Tibial artery (tissue), 4 donors: ENCODE measurements around the gene ACVR2A.

Experiments used
- DNase-seq, 2 donors: peaks; one replicate each; pipeline ENCODE4 v3.0.0-alpha.2; 2019
- H3K27ac ChIP-seq, 2 donors: fragments of 200-600 bp; sonication (generic) in 1 of 2; 1 replicate in 1 of 2; 2 replicates in 1 of 2; pipeline ENCODE4 v1.5.1; 2018 to 2019; ENCODE audit warnings: mild to moderate bottlenecking in 1 of 2
- H3K27me3 ChIP-seq, 2 donors: fragments of 200-600 bp; sonication (generic) in 1 of 2; one replicate each; pipeline versions ENCODE4 v1.5.1 to v1.6.0; 2016 to 2019
- H3K36me3 ChIP-seq, 3 donors: fragments of 200-600 bp; sonication (generic) in 2 of 3; one replicate each; pipeline ENCODE4 v1.5.1; 2016 to 2019; ENCODE audit warnings: mild to moderate bottlenecking in 2 of 3
- H3K4me1 ChIP-seq, 4 donors: fragments of 200-600 bp; sonication (generic) in 2 of 4; 1 replicate in 3 of 4; 2 replicates in 1 of 4; pipeline ENCODE4 v1.5.1; 2016 to 2019
- H3K4me3 ChIP-seq, 2 donors: fragments of 200-600 bp; sonication (generic) in 1 of 2; 1 replicate in 1 of 2; 2 replicates in 1 of 2; pipeline ENCODE4 v1.5.1; 2018 to 2019; ENCODE audit warnings: mild to moderate bottlenecking in 2 of 2
- H3K9me3 ChIP-seq, 3 donors: fragments of 200-600 bp; sonication (generic) in 1 of 3; one replicate each; pipeline ENCODE4 v1.5.1; 2016 to 2019
- CTCF ChIP-seq, 2 experiments: fragments of 200-600 bp in 1 of 2; fragments of 450-650 bp in 1 of 2; IDR thresholded peaks; one replicate each; pipeline ENCODE4 v1.5.1; 2017 to 2019; ENCODE audit warnings: antibody characterized with exemption in 2 of 2, mild to moderate bottlenecking in 1 of 2, moderate library complexity in 1 of 2
- intact Hi-C: fragments of 100-400 bp; cut with DNase I; formaldehyde crosslinking; loops from one replicate; pipeline ENCODE4 v1.15.0; 2023; ENCODE audit warnings: low total_unique reads

The ACVR2A gene

GRCh38 chr2:147844697-147845410, at the start of gene ACVR2A:
TSS of gene ACVR2A (plus strand) at chr2:147845029. CDS start at chr2:147845153, 124 bp downstream.
- peak; percentile 28 to 66 for DNase-seq
- intact Hi-C loops: loop anchor here (5.0 kb wide), 1 partner anchor 177 kb away; the partner anchor contains the start of genes MBD5 and ORC4
- Histone ChIP-seq H3K27me3 (no peaks in the 10 kb centered on the region), H3K4me1 (peaks cover 0 to 31% (median 12%) of the 10 kb centered on the region in 4 donors), H3K36me3 (no peaks in the 10 kb centered on the region), H3K4me3 (peak within 1 kb of the TSS; percentile 67 to 82), H3K9me3 (no peaks in the 10 kb centered on the region), H3K27ac (peak within 1 kb of the TSS; percentile 93 to 96)
- TF ChIP-seq CTCF (IDR thresholded peaks at IDR 0.05): no peak

GRCh38 chr2:147800316-147800715, 44.5 kb upstream of the ACVR2A start:
- no peak overlapping the region for H3K27ac ChIP-seq
- no peak for DNase-seq
- H3K4me1 ChIP-seq: no peaks in the 10 kb centered on the region
- no peaks in the 10 kb centered on the region for H3K27me3 ChIP-seq
- H3K36me3 ChIP-seq: no peaks in the 10 kb centered on the region
- H3K4me3 ChIP-seq: no peak overlapping the region
- TF ChIP-seq CTCF (IDR thresholded peaks at IDR 0.05): no peak
- intact Hi-C loops: no loop called here
- H3K9me3 ChIP-seq: no peaks in the 10 kb centered on the region

DNA sequence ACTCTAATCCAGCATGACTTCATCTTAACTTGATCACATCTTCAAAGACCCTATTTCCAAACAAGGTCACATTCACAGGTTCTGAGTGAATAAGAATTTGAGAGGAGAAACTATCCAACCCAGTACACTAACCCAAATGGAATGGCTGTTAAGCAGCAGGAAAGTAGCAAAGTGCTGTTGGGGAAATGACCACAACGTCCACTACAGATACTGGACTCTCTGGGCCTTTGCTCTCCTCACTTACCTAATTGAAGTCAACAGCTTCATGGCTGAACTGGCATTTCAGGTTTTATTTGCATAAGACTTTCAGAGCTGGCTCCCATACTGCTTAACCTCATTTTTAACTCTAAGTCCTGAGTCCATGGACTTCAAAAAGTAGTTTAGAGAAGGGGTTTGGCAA, 38.0 kb upstream of the ACVR2A start:
- H3K9me3 ChIP-seq: no peaks in the 10 kb centered on the region

DNA sequence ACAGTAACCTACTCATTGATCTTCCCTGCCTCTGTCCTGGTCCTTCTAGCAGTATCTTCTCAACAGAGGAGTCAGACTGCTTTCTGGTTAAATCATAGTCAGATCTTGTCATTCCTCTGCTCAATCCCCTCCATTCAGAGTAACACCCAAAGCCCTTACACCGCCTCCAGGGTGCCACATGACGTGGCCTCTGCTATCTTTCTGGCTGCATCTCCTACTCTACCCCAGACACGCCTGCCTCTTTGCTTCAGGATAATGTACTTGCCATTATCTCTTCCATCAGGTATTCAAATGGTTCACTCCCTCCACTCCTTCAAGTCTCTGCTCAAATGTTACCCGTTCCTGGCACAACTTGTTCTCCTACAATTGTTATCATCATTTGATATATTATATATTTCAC, 36.3 kb upstream of the ACVR2A start:
- Histone ChIP-seq H3K36me3 (no peaks in the 10 kb centered on the region), H3K4me1 (no peaks in the 10 kb centered on the region), H3K4me3 (no peak overlapping the region), H3K9me3 (no peaks in the 10 kb centered on the region), H3K27me3 (no peaks in the 10 kb centered on the region), H3K27ac (no peak overlapping the region)
- no peak for DNase-seq
- intact Hi-C loops: no loop called here
- no peak for TF ChIP-seq CTCF (IDR thresholded peaks at IDR 0.05)

More for the DNA sequence above, 38.0 kb upstream of the ACVR2A start:
- Histone ChIP-seq H3K4me3 (no peak overlapping the region), H3K27me3 (no peaks in the 10 kb centered on the region), H3K4me1 (no peaks in the 10 kb centered on the region), H3K36me3 (no peaks in the 10 kb centered on the region), H3K27ac (no peak overlapping the region)
- intact Hi-C loops: no loop called here
- no peak for DNase-seq
- TF ChIP-seq CTCF (IDR thresholded peaks at IDR 0.05): no peak

DNA sequence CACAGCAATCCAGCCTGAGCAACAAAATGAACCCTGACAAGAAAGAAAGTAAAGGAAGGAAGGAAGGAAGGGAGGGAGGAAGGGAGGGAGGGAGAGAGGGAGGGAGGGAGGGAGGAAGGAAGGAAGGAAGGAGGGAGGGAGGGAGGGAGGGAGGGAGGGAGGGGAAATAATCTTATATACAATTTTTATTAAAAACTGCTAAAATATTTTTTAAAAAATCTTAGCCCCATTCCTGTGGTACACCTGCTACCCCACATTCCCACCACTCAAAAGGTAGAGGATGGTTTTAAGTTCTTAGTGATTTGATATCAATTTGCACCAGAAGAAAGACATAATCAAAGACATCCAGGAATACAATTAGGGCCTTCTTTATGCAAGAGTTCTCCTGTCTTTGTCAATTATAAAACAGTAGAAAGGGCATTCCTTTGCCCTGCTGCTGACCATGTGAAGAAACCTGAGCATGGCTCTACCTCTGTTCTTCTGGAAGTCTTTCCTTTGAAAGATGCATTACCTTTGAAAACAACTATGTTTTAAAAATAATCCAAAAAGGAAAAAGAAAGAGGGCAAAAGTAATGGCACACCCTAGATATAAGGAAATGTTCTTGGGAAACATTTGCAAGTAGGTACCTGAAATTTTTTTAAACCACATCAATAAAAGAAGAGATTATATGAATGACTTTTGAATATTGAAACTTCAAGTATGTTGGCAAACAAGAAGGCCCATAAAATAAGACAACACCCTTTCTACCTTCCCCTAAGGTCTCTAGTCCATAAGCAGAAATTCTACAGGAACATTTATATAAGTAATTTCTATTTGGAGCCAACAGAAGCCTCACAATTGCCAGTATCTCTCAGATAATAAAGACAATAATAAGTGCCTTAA, 33.7 kb upstream of the ACVR2A start:
- intact Hi-C loops: no loop called here
- Histone ChIP-seq H3K4me3 (no peak overlapping the region), H3K27me3 (no peaks in the 10 kb centered on the region), H3K27ac (no peak overlapping the region), H3K4me1 (no peaks in the 10 kb centered on the region), H3K9me3 (no peaks in the 10 kb centered on the region), H3K36me3 (no peaks in the 10 kb centered on the region)
- no peak for DNase-seq
- no peak for TF ChIP-seq CTCF (IDR thresholded peaks at IDR 0.05)
